ENCODE measurements around the gene BCR.

DNA sequence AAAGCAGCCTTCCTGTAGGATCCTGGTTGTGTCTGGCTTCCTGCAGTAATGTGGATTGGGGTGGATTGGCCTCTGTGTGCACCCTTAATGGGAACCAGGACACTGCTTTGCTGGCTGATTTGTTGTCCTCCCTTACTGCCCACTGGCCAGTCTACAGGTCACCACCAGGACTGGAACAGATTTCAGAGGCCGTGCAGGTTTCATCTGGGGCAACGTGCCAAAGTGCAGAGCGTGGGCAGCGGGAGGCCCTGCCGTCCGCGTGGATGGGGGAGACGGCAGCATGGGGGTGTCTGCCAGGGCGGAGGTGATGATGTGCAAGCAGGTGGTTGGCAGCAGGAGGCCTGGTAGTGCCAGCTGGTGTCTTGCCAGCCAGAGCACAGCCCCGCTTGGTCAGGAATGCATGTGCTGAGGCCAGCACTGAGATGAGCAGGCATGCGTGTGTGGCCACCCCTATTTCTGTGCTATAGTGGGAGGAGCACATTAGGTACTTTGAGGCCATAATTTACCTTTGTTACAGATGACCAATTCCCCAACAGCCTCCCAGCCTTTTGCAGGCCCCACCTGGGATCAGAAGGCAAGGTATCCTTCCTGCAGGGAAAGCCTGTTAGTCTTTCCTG, 24.3 kb downstream of the BCR start:
- TF ChIP-seq POLR2A (IDR thresholded peaks at IDR 0.05) = no peak
- no peak for TF ChIP-seq CTCF (IDR thresholded peaks at IDR 0.05)
- no peak for TF ChIP-seq EP300 (IDR thresholded peaks at IDR 0.05)
